SU-DHL-6 (cell line): ENCODE measurements around the gene BTG3.

Experiments
- EZH2phosphoT487 ChIP-seq: fragments of 200-600 bp; sonication (generic), shearing (Covaris generic); conservative IDR thresholded peaks from 2 replicates; pipeline ENCODE4 v1.6.1; 2018; ENCODE audit warnings: mild to moderate bottlenecking, antibody characterized with exemption, low read length, moderate library complexity, mixed read lengths
- TF ChIP-seq, protein P1 (sequence below): fragments of 200-600 bp; sonication (generic); IDR thresholded peaks from one replicate; pipeline ENCODE4 v1.5.1; 2017; ENCODE audit warnings: antibody characterized with exemption, mild to moderate bottlenecking, low read length, moderate library complexity; ENCODE audit not compliant: insufficient read depth, poor library complexity, severe bottlenecking

DNA sequence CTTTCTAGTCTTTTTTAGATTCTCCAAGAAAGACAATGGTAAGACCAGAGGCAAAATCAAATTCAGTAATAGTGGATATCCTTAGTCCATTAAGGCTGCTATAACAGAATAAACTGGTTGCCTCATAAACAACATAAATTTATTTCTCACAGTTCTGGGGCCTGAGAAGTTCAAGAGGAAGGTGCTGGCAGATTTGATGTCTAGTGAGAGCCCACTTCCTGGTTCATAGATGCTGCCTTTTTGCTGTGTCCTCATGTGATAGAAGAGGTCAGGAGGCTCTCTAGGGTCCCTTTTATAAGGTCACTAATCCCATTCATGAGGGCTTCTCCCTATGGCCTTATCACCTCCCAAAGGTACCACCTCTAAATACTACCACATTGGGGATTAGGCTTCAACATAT, 31.5 kb upstream of the BTG3 start:
- TF ChIP-seq, protein P1, sequence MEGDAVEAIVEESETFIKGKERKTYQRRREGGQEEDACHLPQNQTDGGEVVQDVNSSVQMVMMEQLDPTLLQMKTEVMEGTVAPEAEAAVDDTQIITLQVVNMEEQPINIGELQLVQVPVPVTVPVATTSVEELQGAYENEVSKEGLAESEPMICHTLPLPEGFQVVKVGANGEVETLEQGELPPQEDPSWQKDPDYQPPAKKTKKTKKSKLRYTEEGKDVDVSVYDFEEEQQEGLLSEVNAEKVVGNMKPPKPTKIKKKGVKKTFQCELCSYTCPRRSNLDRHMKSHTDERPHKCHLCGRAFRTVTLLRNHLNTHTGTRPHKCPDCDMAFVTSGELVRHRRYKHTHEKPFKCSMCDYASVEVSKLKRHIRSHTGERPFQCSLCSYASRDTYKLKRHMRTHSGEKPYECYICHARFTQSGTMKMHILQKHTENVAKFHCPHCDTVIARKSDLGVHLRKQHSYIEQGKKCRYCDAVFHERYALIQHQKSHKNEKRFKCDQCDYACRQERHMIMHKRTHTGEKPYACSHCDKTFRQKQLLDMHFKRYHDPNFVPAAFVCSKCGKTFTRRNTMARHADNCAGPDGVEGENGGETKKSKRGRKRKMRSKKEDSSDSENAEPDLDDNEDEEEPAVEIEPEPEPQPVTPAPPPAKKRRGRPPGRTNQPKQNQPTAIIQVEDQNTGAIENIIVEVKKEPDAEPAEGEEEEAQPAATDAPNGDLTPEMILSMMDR: no peak
- TF ChIP-seq EZH2phosphoT487: no peak
